HG02588 (cell line): Measurements from ENCODE around the gene EVC.
"Not testable (repeated sequence)": the region's sequence is repeated elsewhere in the genome, so short reads cannot be mapped to it uniquely, and the experiment has no call there.

Experiments used
- ATAC-seq: cut with Tn5 transposase; IDR thresholded peaks from one replicate; pipeline ENCODE4 v1.9.1; 2021; ENCODE audit warnings: mild to moderate bottlenecking, moderate library complexity; ENCODE audit not compliant: unreplicated experiment

Gene EVC

GRCh38 chr4:5836943-5837342 is 125.9 kb downstream of the EVC start:
- no peak for ATAC-seq

DNA sequence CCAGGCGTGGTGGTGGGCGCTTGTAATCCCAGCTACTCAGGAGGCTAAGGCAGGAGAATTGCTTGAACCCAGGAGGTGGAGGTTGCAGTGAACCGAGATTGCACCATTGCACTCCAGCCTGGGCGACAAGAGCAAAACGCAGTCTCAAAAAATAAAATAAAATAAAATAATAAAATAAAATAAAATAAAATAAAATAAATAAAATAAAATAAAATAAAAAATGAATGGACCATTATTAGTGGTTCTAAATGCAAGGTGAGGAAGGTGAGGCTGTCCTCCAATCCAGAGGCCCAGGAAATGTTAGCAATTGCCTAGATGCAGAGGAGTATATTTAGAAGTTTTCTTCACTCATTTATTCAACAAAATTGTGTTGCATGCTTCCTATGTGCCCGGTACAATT is 126.5 kb downstream of the EVC start:
- ATAC-seq = not testable (repeated sequence)

DNA sequence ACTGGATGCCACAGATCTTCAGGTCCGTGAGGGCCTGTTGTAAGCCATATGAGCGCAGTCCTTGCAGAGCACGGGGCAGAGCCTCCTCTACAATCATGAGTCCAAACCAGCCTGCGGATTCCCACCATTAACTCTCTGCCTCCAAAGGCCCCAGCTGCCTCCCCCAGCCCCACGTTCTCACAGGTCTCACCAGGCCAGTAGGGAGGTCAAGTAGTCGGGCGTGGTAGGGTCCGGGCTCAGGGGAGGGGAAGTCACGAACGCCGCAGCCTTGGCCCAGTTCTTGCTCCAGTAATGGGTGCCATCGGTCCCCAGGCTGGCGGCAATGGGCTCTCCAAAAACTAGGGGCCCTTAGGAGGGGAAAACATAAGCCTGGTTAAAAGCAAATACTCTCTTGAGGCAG is 128.3 kb downstream of the EVC start:
- no peak for ATAC-seq

GRCh38 chr4:5839751-5840674 is 129.0 kb downstream of the EVC start:
- no peak for ATAC-seq

GRCh38 chr4:5842456-5842855 is 131.5 kb downstream of the EVC start:
- ATAC-seq = no peak

DNA sequence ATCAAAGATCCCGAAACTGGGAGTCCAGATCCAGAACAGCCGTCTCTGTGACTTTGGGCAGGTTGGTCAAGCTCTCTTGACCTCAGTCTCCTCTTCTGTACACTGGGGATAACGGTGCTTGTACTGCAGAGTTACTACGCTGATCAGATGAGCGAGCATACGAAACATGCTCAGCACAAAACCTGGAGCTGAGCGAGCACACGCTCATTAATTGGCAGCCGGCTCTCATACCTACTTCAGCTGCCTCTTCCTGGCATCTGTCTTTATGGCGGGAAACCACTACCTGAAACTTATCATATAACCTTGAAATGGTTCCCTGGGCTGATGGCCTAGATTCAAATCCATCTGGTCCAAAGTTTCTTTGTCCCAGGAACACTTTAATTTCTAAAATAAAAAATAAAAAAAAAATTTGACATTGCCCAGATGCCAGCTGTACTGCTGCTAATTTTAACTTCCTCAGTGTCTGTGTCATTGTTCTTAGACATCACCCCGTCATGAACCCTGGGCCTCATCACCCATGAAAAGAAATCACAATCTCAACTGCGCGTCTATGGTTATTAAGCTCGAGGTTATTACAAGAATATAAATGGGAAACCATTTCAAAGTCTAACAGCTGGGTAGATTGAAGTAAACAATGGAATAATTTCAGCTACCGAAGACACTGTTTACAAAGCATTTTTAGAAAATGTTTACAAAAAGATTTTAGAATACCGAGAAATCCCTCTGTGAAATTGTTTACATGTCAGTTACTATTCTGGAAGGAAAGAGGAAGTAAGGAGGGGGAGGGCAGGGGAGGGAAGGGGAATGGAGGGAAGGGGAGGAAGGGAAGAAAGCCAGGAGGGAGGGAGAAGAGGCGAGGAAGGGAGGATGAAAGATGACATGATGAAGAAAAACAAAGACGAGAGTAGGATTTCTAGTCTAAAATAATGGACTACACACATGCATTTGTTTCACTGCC is 132.9 kb downstream of the EVC start:
- no peak for ATAC-seq

DNA sequence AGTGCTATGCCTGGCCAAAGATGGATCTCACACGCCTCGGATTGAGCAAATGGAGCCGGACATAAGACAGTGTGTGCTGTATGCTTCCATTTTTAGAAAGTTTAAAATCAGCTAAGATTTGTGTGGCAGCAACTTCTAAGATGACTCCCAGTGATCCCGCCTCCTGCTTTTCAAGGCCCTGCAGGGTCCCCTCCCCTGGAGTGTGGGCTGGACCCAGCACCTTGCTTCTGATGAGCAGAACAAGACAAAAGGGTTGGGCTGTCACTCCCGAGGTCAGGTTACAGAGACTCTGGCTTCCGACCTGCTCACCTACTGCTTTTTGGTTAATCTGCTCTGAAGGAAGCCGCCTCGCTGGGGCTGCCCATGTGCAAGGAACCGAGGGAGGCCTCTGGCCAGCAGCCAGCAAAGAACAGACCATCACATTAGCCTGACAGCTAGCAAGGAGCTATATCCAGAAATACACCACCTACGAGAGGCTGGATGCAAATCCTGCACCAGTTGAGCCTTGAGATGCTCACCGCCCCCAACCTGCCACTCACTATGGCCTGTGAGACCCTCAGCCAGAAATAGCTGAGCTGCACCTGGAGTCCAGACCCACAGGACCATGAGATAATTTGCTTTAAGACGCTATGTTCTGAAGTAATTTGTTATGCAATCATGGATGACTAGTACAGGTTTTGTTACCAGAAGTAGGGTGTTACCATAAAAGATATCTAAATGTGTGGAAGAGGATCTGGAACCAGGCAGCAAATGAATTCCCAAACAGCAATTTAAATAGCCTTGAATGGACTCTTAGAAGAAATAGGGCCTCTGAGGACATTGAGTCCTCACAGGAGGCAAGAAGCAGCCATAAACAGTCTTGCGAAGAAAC is 134.3 kb downstream of the EVC start:
- ATAC-seq = no peak

DNA sequence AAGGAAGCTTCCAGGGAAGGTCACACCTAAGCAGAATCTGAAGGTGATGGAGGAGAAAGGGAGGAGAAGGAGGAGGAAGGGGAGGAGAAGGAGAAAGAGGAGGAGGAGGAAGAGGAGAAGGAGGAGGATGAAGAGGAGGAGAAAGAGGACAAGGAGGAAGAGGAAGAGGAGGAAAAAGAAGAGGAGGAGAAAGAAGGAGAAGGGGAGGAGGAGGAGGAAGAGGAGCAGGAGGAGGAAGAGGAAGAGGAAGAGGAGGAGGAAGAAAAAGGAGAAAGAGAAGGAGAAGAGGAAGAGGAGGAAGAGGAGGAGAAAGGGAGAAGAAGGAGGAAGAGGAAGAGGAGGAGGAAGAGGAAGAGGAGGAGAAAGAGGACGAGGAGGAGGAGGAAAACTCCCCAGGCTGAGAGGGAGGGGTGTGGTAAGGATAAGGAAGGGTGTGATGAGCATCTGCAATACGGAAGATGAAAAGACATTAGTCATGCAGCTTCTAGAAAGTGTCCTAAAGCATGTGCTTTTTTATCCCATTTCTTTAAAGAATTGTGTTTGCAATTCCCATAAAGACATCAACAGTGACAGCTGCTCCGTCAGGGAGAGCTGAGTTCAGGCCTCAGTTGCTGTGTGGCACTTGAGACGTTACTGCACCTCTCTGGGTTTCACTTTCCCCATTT is 140.8 kb downstream of the EVC start:
- no peak for ATAC-seq

DNA sequence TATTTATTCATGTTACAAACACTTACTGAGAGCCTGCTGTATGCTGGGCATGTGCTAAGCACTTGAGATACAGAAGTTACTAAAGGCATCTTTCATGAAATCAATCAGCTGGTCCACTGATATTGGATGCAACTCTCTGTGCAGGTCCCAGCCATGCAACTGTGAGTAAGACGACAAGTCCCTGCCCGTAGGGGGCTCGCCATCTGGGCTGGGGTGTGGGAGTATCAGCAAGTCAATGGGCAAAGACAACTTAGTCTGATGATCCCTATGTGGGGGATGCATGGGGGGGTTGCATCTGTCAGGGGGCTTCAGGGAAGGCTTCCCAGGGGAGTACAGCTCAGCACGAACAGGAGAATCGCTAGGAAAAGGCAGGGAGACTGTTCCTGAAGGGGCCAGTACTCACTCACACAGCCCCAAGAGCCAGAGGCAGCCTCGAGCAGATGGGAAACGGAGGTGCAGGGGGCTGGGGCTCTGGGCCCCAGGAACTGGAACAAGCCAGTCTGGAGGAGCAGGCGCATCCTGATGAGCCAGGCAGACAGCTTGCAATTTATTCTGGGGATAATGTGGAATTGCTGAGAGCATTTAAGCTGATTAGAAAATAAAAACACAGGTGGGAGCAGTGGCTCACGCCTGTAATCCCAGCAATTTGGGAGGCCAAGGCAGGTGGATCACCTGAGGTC is 141.7 kb downstream of the EVC start:
- no peak for ATAC-seq

- no peak for ATAC-seq
Observed at GRCh38 chr4:5854929-5855328, 143.9 kb downstream of the EVC start.

DNA sequence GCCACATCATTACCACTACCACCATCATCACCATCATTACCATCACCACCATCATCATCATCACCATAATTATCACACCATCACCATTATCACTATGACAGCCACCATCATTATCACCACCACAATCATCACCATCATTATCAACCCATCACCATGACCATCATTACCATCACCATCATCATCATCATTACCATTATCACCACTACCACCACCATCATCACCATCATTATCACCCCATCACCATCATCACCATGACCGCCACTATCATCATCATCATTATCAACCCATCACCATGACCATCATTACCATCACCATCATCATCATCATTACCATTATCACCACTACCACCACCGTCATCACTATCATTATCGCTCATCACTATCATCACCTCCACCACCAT is 145.4 kb downstream of the EVC start:
- ATAC-seq = not testable (repeated sequence)

GRCh38 chr4:5857199-5857598 is 146.2 kb downstream of the EVC start:
- ATAC-seq = no peak

GRCh38 chr4:5858020-5858769 is 147.2 kb downstream of the EVC start:
- ATAC-seq = no peak

GRCh38 chr4:5863461-5864113 is 152.6 kb downstream of the EVC start:
- ATAC-seq = no peak
